ENCODE results near the gene PARP11.

The PARP11 gene

GRCh38 chr12:3770891-3771290, 102.3 kb downstream of the PARP11 start:
- DNase-seq (ENCODE audit: low spot score): no peak

GRCh38 chr12:3768911-3769447, 104.2 kb downstream of the PARP11 start:
- no peak for DNase-seq (ENCODE audit: low spot score)

GRCh38 chr12:3761116-3761735, 112.0 kb downstream of the PARP11 start:
- no peak for DNase-seq (ENCODE audit: low spot score)

- no peak for DNase-seq (ENCODE audit: low spot score)
These were observed 113.3 kb downstream of the PARP11 start for GRCh38 chr12:3759878-3760277.

Data from hematopoietic multipotent progenitor cell treated with erythropoietin and hydrocortisone succinate and interleukin-3 and kit ligand, for 17 days (in vitro differentiated cells).